Neural crest cell (in vitro differentiated cells): ENCODE measurements around the gene C9orf43. TPM values are rescaled to one million over a fixed set of nuclear protein-coding genes. Genes with fewer than 3 reads are reported as not detected.
"Not testable (repeated sequence)": the region's sequence is repeated elsewhere in the genome, so short reads cannot be mapped to it uniquely, and the experiment has no call there.

ENCODE experiments used
- DNase-seq: peaks from one replicate; pipeline ENCODE4 v3.0.0; 2021; ENCODE audit warnings: low read depth, mixed read lengths, low spot score
- H3K27ac Mint-ChIP-seq: one replicate; pipeline ENCODE4 v1.8.0; 2021; ENCODE audit warnings: mild to moderate bottlenecking, mixed read lengths; ENCODE audit not compliant: unreplicated experiment
- H3K27me3 Mint-ChIP-seq: 2 replicates; pipeline ENCODE4 v1.8.0; 2021; ENCODE audit warnings: low read depth, mild to moderate bottlenecking, mixed read lengths
- H3K36me3 Mint-ChIP-seq: 2 replicates; pipeline ENCODE4 v1.8.0; 2021; ENCODE audit warnings: low read depth, mild to moderate bottlenecking, mixed read lengths
- H3K4me1 Mint-ChIP-seq: 2 replicates; pipeline ENCODE4 v1.8.0; 2021; ENCODE audit warnings: mixed read lengths
- H3K4me3 Mint-ChIP-seq: one replicate; pipeline ENCODE4 v1.8.0; 2021; ENCODE audit warnings: mild to moderate bottlenecking, mixed read lengths
- H3K9me3 Mint-ChIP-seq: 2 replicates; pipeline ENCODE4 v1.8.0; 2021; ENCODE audit warnings: mixed read lengths
- CTCF ChIP-seq: fragments of 200-600 bp; sonication (generic); conservative IDR thresholded peaks from 2 replicates; pipeline ENCODE4 v1.5.0; 2021; ENCODE audit warnings: antibody characterized with exemption, mild to moderate bottlenecking
- total RNA-seq: library from RNA; stranded (reverse); gene quantifications from 2 replicates; pipeline ENCODE4 v1.2.1, GENCODE V29; 2021

The C9orf43 gene
- total RNA-seq, 1 donor from 2014 or later: 0.77 TPM

DNA sequence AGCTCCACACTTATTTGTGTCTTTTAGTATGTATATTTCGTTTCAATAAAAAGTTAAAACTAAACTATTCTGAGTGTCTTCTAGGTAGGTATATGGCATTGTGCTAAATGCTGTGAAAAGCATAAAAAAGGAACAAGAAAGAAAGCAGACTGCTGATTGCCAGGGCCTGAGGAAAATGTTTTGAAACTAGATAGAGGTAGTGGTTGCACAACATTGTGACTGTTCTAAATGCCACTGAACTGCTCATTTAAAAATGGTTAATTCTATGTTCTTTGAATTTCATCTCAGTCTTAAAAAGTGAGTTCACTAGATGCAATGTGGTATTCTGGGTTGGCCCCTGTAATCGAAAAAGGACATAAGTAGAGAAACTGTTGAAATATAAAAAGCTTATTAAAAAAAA is 6.9 kb upstream of the C9orf43 start:
- Mint-ChIP-seq H3K9me3 (no peaks in the 10 kb centered on the region), H3K36me3 (peaks cover 6% of the 10 kb centered on the region), H3K27ac (no peak overlapping the region), H3K4me3 (peak overlapping the region; percentile 44), H3K27me3 (no peaks in the 10 kb centered on the region), H3K4me1 (peaks cover 37% of the 10 kb centered on the region)
- DNase-seq: no peak
- no peak for TF ChIP-seq CTCF

DNA sequence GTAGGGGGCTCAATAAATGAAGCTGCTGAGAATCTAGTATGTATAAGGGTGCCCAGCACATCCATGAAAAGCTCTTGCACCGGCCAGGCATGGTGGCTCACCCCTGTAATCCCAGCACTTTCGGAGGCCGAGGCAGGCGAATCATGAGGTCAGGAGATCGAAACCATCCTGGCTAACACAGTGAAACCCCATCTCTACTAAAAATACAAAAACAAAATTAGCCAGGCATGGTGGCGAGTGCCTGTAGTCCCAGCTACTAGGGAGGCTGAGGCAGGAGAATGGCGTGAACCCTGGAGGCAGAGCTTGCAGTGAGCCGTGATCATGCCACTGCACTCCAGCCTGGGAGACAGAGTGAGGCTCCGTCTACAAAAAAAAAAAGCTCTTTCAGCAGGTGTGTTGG is 4.2 kb upstream of the C9orf43 start:
- H3K9me3 Mint-ChIP-seq, DNase-seq, H3K27me3 Mint-ChIP-seq, H3K4me3 Mint-ChIP-seq, H3K27ac Mint-ChIP-seq: not testable (repeated sequence)
- Mint-ChIP-seq H3K36me3 (peaks cover 11% of the 10 kb centered on the region), H3K4me1 (peaks cover 43% of the 10 kb centered on the region)

DNA sequence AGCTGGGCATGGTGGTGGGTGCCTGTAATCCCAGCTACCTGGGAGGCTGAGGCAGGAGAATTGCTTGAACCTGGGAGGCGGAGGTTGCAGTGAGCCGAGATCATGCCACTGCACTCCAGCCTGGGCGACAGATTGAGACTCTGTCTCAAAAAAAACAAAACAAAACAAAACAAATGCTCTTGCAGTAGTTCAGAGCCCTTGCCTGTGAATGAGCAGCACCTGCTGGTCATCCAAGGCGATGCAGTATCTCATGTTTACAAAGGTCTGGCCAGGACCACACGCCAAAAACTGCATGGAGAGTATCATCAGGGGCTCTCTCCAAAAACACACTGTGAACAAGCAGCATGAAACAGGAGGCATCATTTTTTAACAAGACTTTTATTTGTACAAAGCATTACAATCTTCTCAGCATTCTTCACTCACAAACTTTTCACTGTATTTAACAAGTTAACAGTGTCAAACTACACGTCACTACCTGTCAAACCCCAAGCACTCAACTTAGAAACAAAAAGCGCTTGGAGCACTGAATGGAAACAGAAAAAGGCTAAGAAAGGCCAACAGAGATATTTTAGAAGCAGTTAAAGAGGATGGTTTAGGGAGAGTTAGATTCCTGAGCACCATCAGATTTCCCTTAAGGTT is 3.6 kb upstream of the C9orf43 start:
- not testable (repeated sequence) for H3K9me3 Mint-ChIP-seq, H3K27me3 Mint-ChIP-seq
- Mint-ChIP-seq H3K4me1 (peaks cover 38% of the 10 kb centered on the region), H3K4me3 (peak overlapping the region; percentile 99), H3K27ac (peak overlapping the region; percentile 20), H3K36me3 (peaks cover 11% of the 10 kb centered on the region)
- peak; percentile 53 for DNase-seq
- TF ChIP-seq CTCF: peak; percentile 82

DNA sequence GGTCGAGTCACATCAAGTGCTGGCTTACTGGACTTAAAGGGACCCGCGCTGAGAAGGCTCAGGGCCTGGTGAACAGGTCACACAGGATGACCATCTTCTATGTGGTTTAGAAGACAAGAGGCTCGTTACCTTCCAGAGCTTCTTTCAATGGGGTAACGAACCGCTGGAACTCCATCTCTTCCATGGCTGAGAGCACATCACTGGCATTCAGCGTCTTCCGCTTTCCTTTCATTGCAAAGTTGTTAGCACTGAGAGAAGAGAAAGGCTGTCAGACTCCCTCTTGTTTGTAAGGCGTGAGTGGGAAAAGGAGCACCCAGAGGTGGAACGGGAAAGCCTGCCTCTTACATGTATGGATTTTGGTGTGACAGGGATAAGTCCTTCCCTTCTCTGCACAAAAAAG is 1.1 kb upstream of the C9orf43 start:
- DNase-seq: no peak
- Mint-ChIP-seq H3K36me3 (peaks cover 11% of the 10 kb centered on the region), H3K4me1 (peaks cover 38% of the 10 kb centered on the region), H3K4me3 (peak overlapping the region; percentile 99), H3K27ac (peak overlapping the region; percentile 100), H3K9me3 (no peaks in the 10 kb centered on the region), H3K27me3 (no peaks in the 10 kb centered on the region)
- no peak for TF ChIP-seq CTCF

DNA sequence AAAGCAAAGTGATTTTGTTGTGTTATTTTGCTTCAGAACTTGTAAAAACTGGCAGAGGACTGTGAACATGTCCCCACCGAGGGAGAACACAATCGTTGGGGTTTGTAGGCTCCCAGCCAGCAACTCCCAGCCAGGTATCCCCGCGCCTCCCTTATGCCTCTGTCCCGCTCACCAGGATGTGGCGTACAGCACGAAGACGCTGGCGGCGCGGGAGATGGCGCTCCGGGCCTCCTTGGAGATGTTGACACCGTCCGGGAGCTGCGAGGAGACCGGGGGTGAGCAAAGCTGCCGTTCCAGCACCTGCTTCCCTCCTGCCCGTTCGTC is 702 bp upstream of the C9orf43 start:
- peak overlapping the region; percentile 99 for H3K4me3 Mint-ChIP-seq

More for the DNA sequence above, 702 bp upstream of the C9orf43 start:
- Mint-ChIP-seq H3K27ac (peak overlapping the region; percentile 100), H3K36me3 (peaks cover 11% of the 10 kb centered on the region), H3K27me3 (no peaks in the 10 kb centered on the region), H3K9me3 (no peaks in the 10 kb centered on the region), H3K4me1 (peaks cover 38% of the 10 kb centered on the region)
- no peak for DNase-seq
- TF ChIP-seq CTCF: peak; percentile 21
